K562 (cell line): ENCODE measurements around the gene PDGFD. TPM values are rescaled to one million over a fixed set of nuclear protein-coding genes. Genes with fewer than 3 reads are reported as not detected.

Experiments used
- ATAC-seq: fragments of 200-7000 bp; cut with Tn5 transposase; 3 replicates; pipeline ENCODE4 v1.9.1; 2020; ENCODE audit warnings: moderate library complexity
- BruUV-seq: library from RNA; stranded (reverse); fragments of 400-500 nt; replicated peaks from 2 replicates; lab custom pipeline; 2021; lab: Mats Ljungman, UMichigan
- CTCF ChIA-PET: fragments of 300-600 bp; formaldehyde crosslinking; extraction: SDS; loops from one replicate; lab custom pipeline; 2021; ENCODE audit warnings: low intra/inter-chr PET ratio; lab: Yijun Ruan, JAX
- POLR2A ChIA-PET: fragments of 300-600, 350-650 bp; sonication (Branson Sonifier 250); formaldehyde crosslinking; extraction: SDS; loops from one replicate; lab custom pipeline; 2021; ENCODE audit warnings: antibody characterized with exemption, inconsistent platforms; lab: Yijun Ruan, JAX
- DNase-seq, 4 experiments: peaks; one replicate each; pipeline versions ENCODE4 v3.0.0 to v3.0.0-alpha.2; 2011 to 2018; ENCODE audit warnings: low spot score in 3 of 4, mixed read lengths in 3 of 4; ENCODE audit errors: extremely low read depth in 1 of 4
- FAIRE-seq: peaks from 2 replicates; lab custom pipeline; 2011; peaks lifted over from hg19 to GRCh38; lab: Jason Lieb, UNC
- H2AFZ ChIP-seq: 2 replicates; pipeline ENCODE4 v1.6.0; 2011; ENCODE audit warnings: low read depth, low read length, control low read depth, inconsistent platforms
- H3K27ac ChIP-seq: fragments of 200-600 bp; 3 replicates; pipeline ENCODE4 v1.8.0; 2011; ENCODE audit warnings: low read depth, mild to moderate bottlenecking, control low read depth, inconsistent platforms, low read length, moderate library complexity, mixed read lengths; ENCODE audit errors: extremely low read depth
- H3K27me3 ChIP-seq, 2 experiments: fragments of 300-600 bp in 1 of 2; 2 replicates in 1 of 2; 3 replicates in 1 of 2; pipeline versions ENCODE4 v1.6.0 to v1.8.0; 2011; ENCODE audit warnings: inconsistent platforms in 2 of 2, low read length in 2 of 2, mild to moderate bottlenecking in 1 of 2, mixed read lengths in 1 of 2, moderate library complexity in 1 of 2; ENCODE audit not compliant: control insufficient read depth in 2 of 2, insufficient read depth in 2 of 2
- H3K36me3 ChIP-seq: fragments of 300-600 bp; 3 replicates; pipeline ENCODE4 v1.8.0; 2011; ENCODE audit warnings: mild to moderate bottlenecking, low read length, inconsistent platforms; ENCODE audit not compliant: control insufficient read depth, insufficient read depth
- H3K4me1 ChIP-seq, 2 experiments: fragments of 200-600 bp in 1 of 2; replicated peaks in 1 of 2; 2 replicates in 1 of 2; 3 replicates in 1 of 2; pipeline versions ENCODE4 v1.5.1 to v1.8.0; 2011; ENCODE audit warnings: inconsistent platforms in 2 of 2, low read length in 2 of 2, mild to moderate bottlenecking in 1 of 2, mixed read lengths in 1 of 2, moderate library complexity in 1 of 2; ENCODE audit not compliant: control insufficient read depth in 2 of 2, insufficient read depth in 2 of 2
- H3K4me2 ChIP-seq: 2 replicates; pipeline ENCODE4 v1.6.1; 2011; ENCODE audit warnings: low read length, control low read depth, inconsistent platforms, mixed read lengths; ENCODE audit not compliant: insufficient read depth
- H3K4me3 ChIP-seq: fragments of 200-600 bp; sonication (generic), shearing (Covaris generic); 2 replicates; pipeline ENCODE4 v1.5.1; 2016; ENCODE audit warnings: control low read depth, inconsistent platforms
- H3K79me2 ChIP-seq: fragments of 200-600 bp; 3 replicates; pipeline ENCODE4 v1.8.0; 2011; ENCODE audit warnings: low read length, inconsistent platforms; ENCODE audit not compliant: control insufficient read depth, insufficient read depth
- H3K9ac ChIP-seq, 2 experiments: 2 replicates each; pipeline versions ENCODE4 v1.6.0 to v1.6.1; 2011; ENCODE audit warnings: low read depth in 2 of 2, low read length in 2 of 2, control low read depth in 1 of 2, inconsistent platforms in 1 of 2, mild to moderate bottlenecking in 1 of 2, mixed read lengths in 1 of 2; ENCODE audit not compliant: insufficient read depth in 1 of 2
- H3K9me1 ChIP-seq: one replicate; pipeline ENCODE4 v1.6.0; 2011; ENCODE audit warnings: inconsistent platforms, mild to moderate bottlenecking, low read length, moderate library complexity; ENCODE audit not compliant: control insufficient read depth, insufficient read depth
- H3K9me3 ChIP-seq: replicated peaks from 2 replicates; pipeline ENCODE4 v1.5.1; 2011; ENCODE audit warnings: low read depth, low read length, inconsistent platforms; ENCODE audit not compliant: control insufficient read depth, insufficient read depth
- H4K20me1 ChIP-seq: replicated peaks from 2 replicates; pipeline ENCODE4 v1.6.1; 2011; ENCODE audit warnings: low read length, inconsistent platforms, mixed read lengths; ENCODE audit not compliant: control insufficient read depth, insufficient read depth
- ARID1B ChIP-seq: fragments of 450-650 bp; IDR thresholded peaks from 2 replicates; pipeline ENCODE4 v1.6.1; 2016; ENCODE audit warnings: antibody characterized with exemption, mild to moderate bottlenecking, inconsistent platforms
- CHD1 ChIP-seq: fragments of 200-600 bp; sonication (generic); IDR thresholded peaks from one replicate; pipeline ENCODE4 v1.6.1; 2012; ENCODE audit warnings: mild to moderate bottlenecking, moderate library complexity, low read length, inconsistent platforms
- ERF ChIP-seq: fragments of 450-650 bp; formaldehyde crosslinking; IDR thresholded peaks from 2 replicates; pipeline ENCODE4 v1.4.0; 2020; ENCODE audit warnings: mild to moderate bottlenecking, mixed read lengths
- HEY1 ChIP-seq: fragments of 250-450 bp; sonication (Bioruptor Pico); IDR thresholded peaks from 2 replicates; pipeline ENCODE4 v1.5.0; 2020; ENCODE audit warnings: mild to moderate bottlenecking, moderate library complexity, borderline replicate concordance
- IRF1 ChIP-seq: sonication (generic); formaldehyde crosslinking; IDR thresholded peaks from 2 replicates; pipeline ENCODE4 v1.8.0; 2022; ENCODE audit warnings: missing genetic modification reagents, mild to moderate bottlenecking, borderline replicate concordance
- NFXL1 ChIP-seq: fragments of 450-650 bp; formaldehyde crosslinking; IDR thresholded peaks from 2 replicates; pipeline ENCODE4 v1.4.0; 2021; ENCODE audit warnings: mild to moderate bottlenecking
- PHF20 ChIP-seq: fragments of 450-650 bp; IDR thresholded peaks from 2 replicates; pipeline ENCODE4 v1.6.1; 2018; ENCODE audit not compliant: partially characterized antibody
- RCOR1 ChIP-seq, 2 experiments: IDR thresholded peaks; 2 replicates each; pipeline ENCODE4 v1.6.1; 2012; ENCODE audit warnings: low read depth in 2 of 2, low read length in 2 of 2, borderline replicate concordance in 1 of 2, improper control_type of control experiment in 1 of 2
- ZNF740 ChIP-seq, 3 experiments: fragments of 200-800 bp in 1 of 3; sonication (Bioruptor generic) in 1 of 3; sonication (generic) in 1 of 3; formaldehyde crosslinking in 1 of 3; IDR thresholded peaks; 2 replicates each; pipeline versions ENCODE4 v1.6.1 to v1.8.0; 2016 to 2022; ENCODE audit warnings: mild to moderate bottlenecking in 2 of 3, missing compliant biosample characterization in 2 of 3, missing genetic modification characterization in 2 of 3, missing genetic modification reagents in 1 of 3
- WGBS: fragments of 100-300 bp; shearing (Covaris generic); methylation state at CpG from one replicate; pipeline ENCODE4 v1.1.6; 2016; ENCODE audit warnings: low coverage, mixed read lengths; ENCODE audit not compliant: insufficient coverage; ENCODE audit errors: missing lambda C conversion rate; 5-methylcytosine and 5-hydroxymethylcytosine counted together
- in situ Hi-C: fragments of 300-500 bp; cut with MboI; formaldehyde crosslinking; loops from 4 replicates; pipeline ENCODE4 v1.15.0; 2018; ENCODE audit warnings: inconsistent platforms, mixed read lengths
- intact Hi-C: fragments of 100-400 bp; cut with micrococcal nuclease; formaldehyde crosslinking; loops from 2 replicates; pipeline ENCODE4 v1.14.2; 2022
- polyA plus RNA-seq, 8 experiments: library from polyadenylated mRNA; depleted of rRNA in 4 of 8; stranded (reverse) in 5 of 8; unstranded in 3 of 8; fragments of >200 nt; fragmentation: Nextera tagmentation in 2 of 8; fragmentation: Illumina TruSeq in 1 of 8; extraction: Ambion mirVana in 2 of 8; extraction: Trizol in 1 of 8; gene quantifications; 2 replicates each; pipeline versions ENCODE4 v1.2.1 to v1.2.3, GENCODE V29; 2011 to 2014; ENCODE audit warnings: inconsistent platforms in 1 of 8, missing spikeins in 1 of 8
- total RNA-seq, 7 experiments: library from RNA; depleted of rRNA in 6 of 7; stranded (reverse); fragments of >200 nt in 6 of 7; fragmentation: Illumina TruSeq in 2 of 7; extraction: Trizol in 2 of 7; gene quantifications; 2 replicates each; pipeline versions ENCODE4 v1.2.1 to v1.2.3, GENCODE V29; 2011 to 2021; ENCODE audit warnings: low replicate concordance in 1 of 7
- TF ChIP-seq, protein P1 (sequence below), 2 experiments: fragments of 450-650 bp; conservative IDR thresholded peaks; 2 replicates each; pipeline ENCODE4 v1.6.1; 2017; ENCODE audit warnings: mild to moderate bottlenecking in 2 of 2, moderate library complexity in 2 of 2

PDGFD gene
- total and polyA plus RNA-seq, 9 of the 15 experiments (the other 6 are each of a cell fraction or from before 2014, with no cell fraction given), result 0.11 TPM; not detected in 8

- in situ Hi-C loops (no loop called here), intact Hi-C loops (no loop called here)
- WGBS, result 5% methylated on average over 6 of the region's 7 CpGs
- no TSS peak for BruUV-seq
- H3K4me3 ChIP-seq, result no peak overlapping the region
- no peaks in the 10 kb centered on the region for H4K20me1 ChIP-seq
- CTCF ChIA-PET, result no interaction called here
- no peaks in the 10 kb centered on the region for H3K9me1 ChIP-seq
- no peak overlapping the region for H3K4me2 ChIP-seq
- TF ChIP-seq NFXL1 (CRISPR knock-in tag), result no peak
- TF ChIP-seq ERF (CRISPR knock-in tag), result no peak
- TF ChIP-seq HEY1 (CRISPR knock-in tag), result no peak
- no peak for TF ChIP-seq ZNF740 (CRISPR knock-in tag; IDR thresholded peaks at IDR 0.05)
- TF ChIP-seq ZNF740 (tag; IDR thresholded peaks at IDR 0.05), result no peak
- TF ChIP-seq RCOR1 (IDR thresholded peaks at IDR 0.05; ENCODE audit: borderline replicate concordance in 1 of 2, low read depth in 2 of 2, low read length in 2 of 2), result no peak
- no peak for TF ChIP-seq PHF20
- no peak for TF ChIP-seq IRF1
- TF ChIP-seq, protein P1, sequence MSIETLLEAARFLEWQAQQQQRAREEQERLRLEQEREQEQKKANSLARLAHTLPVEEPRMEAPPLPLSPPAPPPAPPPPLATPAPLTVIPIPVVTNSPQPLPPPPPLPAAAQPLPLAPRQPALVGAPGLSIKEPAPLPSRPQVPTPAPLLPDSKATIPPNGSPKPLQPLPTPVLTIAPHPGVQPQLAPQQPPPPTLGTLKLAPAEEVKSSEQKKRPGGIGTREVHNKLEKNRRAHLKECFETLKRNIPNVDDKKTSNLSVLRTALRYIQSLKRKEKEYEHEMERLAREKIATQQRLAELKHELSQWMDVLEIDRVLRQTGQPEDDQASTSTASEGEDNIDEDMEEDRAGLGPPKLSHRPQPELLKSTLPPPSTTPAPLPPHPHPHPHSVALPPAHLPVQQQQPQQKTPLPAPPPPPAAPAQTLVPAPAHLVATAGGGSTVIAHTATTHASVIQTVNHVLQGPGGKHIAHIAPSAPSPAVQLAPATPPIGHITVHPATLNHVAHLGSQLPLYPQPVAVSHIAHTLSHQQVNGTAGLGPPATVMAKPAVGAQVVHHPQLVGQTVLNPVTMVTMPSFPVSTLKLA (conservative IDR thresholded peaks at IDR 0.05), result no peak
- TF ChIP-seq ARID1B, result no peak
- TF ChIP-seq CHD1, result no peak
- POLR2A ChIA-PET, result no interaction called here
- no peaks in the 10 kb centered on the region for H3K79me2 ChIP-seq
- H2AFZ ChIP-seq, result no peak overlapping the region
- H3K36me3 ChIP-seq, result no peaks in the 10 kb centered on the region
- H3K9ac ChIP-seq, result no peak overlapping the region
- no peak overlapping the region for H3K27ac ChIP-seq
- ATAC-seq (no peak), FAIRE-seq (no peak), DNase-seq (no peak)
- H3K9me3 ChIP-seq, result no peaks in the 10 kb centered on the region
- H3K4me1 ChIP-seq, result no peaks in the 10 kb centered on the region
- H3K27me3 ChIP-seq, result no peaks in the 10 kb centered on the region
Measured at GRCh38 chr11:103910721-103911120, 253.2 kb downstream of the PDGFD start.
